Measurements from ENCODE around the gene KIF3A. TPM values are rescaled to one million over a fixed set of nuclear protein-coding genes. Genes with fewer than 3 reads are reported as not detected.

The KIF3A gene
- total and polyA plus RNA-seq, 7 experiments from 2014 or later = 7.5 to 30.0 (median 11.4) TPM

DNA sequence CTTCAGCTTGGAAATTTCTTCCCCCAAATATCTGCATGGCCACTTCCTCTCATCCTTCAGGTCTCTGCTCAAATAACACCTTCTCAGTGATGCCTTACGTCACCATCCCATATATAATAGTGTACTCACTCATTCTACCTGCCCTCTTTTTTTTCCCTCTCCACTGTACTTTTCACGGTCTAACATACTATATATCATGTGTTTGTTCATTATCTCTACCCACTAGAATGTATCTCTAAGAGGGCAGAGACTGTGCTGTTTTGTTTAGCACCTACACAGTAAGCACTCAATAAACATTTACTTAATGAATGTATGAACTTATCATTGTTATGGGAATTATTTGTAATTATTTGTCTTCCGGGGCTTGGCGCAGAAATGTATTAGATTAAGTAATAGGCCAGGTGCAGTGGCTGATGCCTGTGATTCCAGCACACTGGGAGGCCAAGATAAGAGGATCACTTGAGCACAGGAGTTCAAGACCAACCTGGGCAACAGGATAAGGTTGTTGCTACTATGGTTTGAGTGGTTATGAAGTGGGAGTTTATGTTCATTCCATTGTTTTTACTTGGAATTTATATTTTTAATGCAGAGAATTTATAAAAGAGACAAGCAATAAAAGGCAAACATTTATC lies 85.4 kb downstream of the KIF3A start:
- POLR2A ChIA-PET = no interaction called here
- H3K4me3 Mint-ChIP-seq = no peak overlapping the region

DNA sequence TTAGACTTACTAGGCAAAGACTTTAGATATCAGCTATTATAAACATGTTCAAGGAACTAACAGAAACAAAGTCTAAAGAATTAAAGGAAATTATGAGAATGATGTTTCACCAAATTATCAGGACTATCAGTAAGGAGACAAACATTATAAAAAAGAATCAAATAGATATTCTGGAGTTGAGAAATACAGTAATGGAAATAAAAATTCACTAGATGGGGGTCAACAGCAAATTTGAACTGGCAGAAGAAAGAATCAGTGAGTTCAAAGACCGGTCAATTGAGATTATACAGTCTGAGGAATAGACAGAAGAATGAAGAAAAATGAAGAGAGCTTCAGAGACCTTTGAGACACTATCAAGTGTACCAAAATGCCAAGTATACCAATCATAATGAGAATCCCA lies 89.0 kb downstream of the KIF3A start:
- Histone ChIP-seq H3K27ac (ENCODE audit: low read depth, low read length) (no peak overlapping the region), H3K36me3 (ENCODE audit: control insufficient read depth in 2 of 3, insufficient read depth in 3 of 3, low read length in 3 of 3) (peaks cover 0 to under 1% (median 0%) of the 10 kb centered on the region in 3 experiments), H3K4me3 (ENCODE audit: low read length) (no peak overlapping the region), H3K9me3 (ENCODE audit: control insufficient read depth in 2 of 3, low read length in 3 of 3) (peaks cover 0 to 18% (median 0%) of the 10 kb centered on the region in 3 experiments), H3K4me1 (ENCODE audit: control insufficient read depth in 2 of 2, insufficient read depth in 2 of 2, low read length in 2 of 2) (no peaks in the 10 kb centered on the region), H3K27me3 (ENCODE audit: control insufficient read depth in 2 of 2, insufficient read depth in 2 of 2, low read length in 2 of 2) (no peaks in the 10 kb centered on the region)
- ATAC-seq (no peak), DNase-seq (no peak)
- CTCF ChIA-PET = no interaction called here
- Mint-ChIP-seq H3K27ac (no peak overlapping the region), H3K9me3 (peaks cover 0 to 51% (median 19%) of the 10 kb centered on the region in 11 donors), H3K4me1 (peaks cover 0 to 22% (median 0%) of the 10 kb centered on the region in 7 donors), H3K27me3 (peaks cover 2 to 10% (median 6%) of the 10 kb centered on the region in 5 donors), H3K4me3 (no peak overlapping the region), H3K36me3 (peaks cover 3 to 64% (median 10%) of the 10 kb centered on the region in 5 donors)
- POLR2A ChIA-PET = no interaction called here
- intact Hi-C loops (cut with micrococcal nuclease) = no loop called here

More for the DNA sequence above, 85.4 kb downstream of the KIF3A start:
- H3K9me3 Mint-ChIP-seq = peaks cover 0 to 47% (median 19%) of the 10 kb centered on the region in 11 donors
- Histone ChIP-seq H3K4me1 (ENCODE audit: control insufficient read depth in 2 of 2, insufficient read depth in 2 of 2, low read length in 2 of 2) (peaks cover 6 to 12% of the 10 kb centered on the region in 2 donors), H3K27me3 (ENCODE audit: control insufficient read depth in 2 of 2, insufficient read depth in 2 of 2, low read length in 2 of 2) (peaks cover 0 to 5% of the 10 kb centered on the region in 2 donors), H3K4me3 (ENCODE audit: low read length) (no peak overlapping the region), H3K36me3 (ENCODE audit: control insufficient read depth in 2 of 3, insufficient read depth in 3 of 3, low read length in 3 of 3) (no peaks in the 10 kb centered on the region), H3K27ac (ENCODE audit: low read depth, low read length) (no peak overlapping the region), H3K9me3 (ENCODE audit: control insufficient read depth in 2 of 3, low read length in 3 of 3) (peaks cover 0 to 18% (median 0%) of the 10 kb centered on the region in 3 experiments)
- DNase-seq (no peak), ATAC-seq (no peak)
- CTCF ChIA-PET = no interaction called here
- peaks cover 0 to 16% (median 6%) of the 10 kb centered on the region in 7 donors for H3K4me1 Mint-ChIP-seq
- H3K36me3 Mint-ChIP-seq = peaks cover 0 to 39% (median 8%) of the 10 kb centered on the region in 5 donors
- intact Hi-C loops (cut with micrococcal nuclease) = no loop called here
- peaks cover 16 to 38% (median 26%) of the 10 kb centered on the region in 5 donors for H3K27me3 Mint-ChIP-seq
- H3K27ac Mint-ChIP-seq = no peak overlapping the region

DNA sequence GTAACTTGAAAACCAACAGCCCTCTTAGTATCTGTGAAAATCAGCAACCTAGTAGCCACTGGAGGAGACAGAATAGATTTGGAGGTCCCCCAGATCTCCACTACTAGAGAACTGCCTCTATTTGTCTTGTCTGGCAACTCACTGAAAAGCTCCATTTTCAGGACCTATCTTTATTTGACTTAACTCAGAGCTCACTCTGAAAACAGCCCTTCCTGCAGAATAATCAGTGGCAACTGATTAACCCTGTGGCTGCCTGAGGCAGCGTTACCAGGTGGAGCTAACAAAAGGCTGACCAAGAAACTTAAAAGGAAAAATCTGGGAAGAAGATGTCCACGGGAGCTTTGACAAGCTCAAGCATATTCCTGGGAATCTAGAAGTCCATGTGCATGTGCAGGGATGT lies 89.9 kb downstream of the KIF3A start:
- no peaks in the 10 kb centered on the region for H3K4me1 ChIP-seq (ENCODE audit: control insufficient read depth in 2 of 2, insufficient read depth in 2 of 2, low read length in 2 of 2)
- H3K4me3 ChIP-seq (ENCODE audit: low read length) = no peak overlapping the region
- H3K9me3 ChIP-seq (ENCODE audit: control insufficient read depth in 2 of 3, low read length in 3 of 3) = peaks cover 0 to 18% (median 0%) of the 10 kb centered on the region in 3 experiments
- H3K36me3 ChIP-seq (ENCODE audit: control insufficient read depth in 2 of 3, insufficient read depth in 3 of 3, low read length in 3 of 3) = peaks cover 0 to 10% (median 3%) of the 10 kb centered on the region in 3 experiments
- POLR2A ChIA-PET = no interaction called here
- H3K27ac ChIP-seq (ENCODE audit: low read depth, low read length) = no peak overlapping the region
- no peaks in the 10 kb centered on the region for H3K27me3 ChIP-seq (ENCODE audit: control insufficient read depth in 2 of 2, insufficient read depth in 2 of 2, low read length in 2 of 2)
- peaks cover 11 to 72% (median 17%) of the 10 kb centered on the region in 5 donors for H3K36me3 Mint-ChIP-seq
- no peak overlapping the region for H3K4me3 Mint-ChIP-seq
- peaks cover 0 to 9% (median 4%) of the 10 kb centered on the region in 5 donors for H3K27me3 Mint-ChIP-seq
- intact Hi-C loops (cut with micrococcal nuclease) = no loop called here
- no peak for DNase-seq
- H3K27ac Mint-ChIP-seq = no peak overlapping the region
- H3K9me3 Mint-ChIP-seq = peaks cover 0 to 51% (median 19%) of the 10 kb centered on the region in 11 donors
- H3K4me1 Mint-ChIP-seq = peaks cover 0 to 30% (median 0%) of the 10 kb centered on the region in 7 donors
- CTCF ChIA-PET = interaction anchor here (0.6 kb wide), 1 partner anchor 78 kb away, joined by 3 read pairs; no protein-coding TSS in a partner anchor
- ATAC-seq = no peak

DNA sequence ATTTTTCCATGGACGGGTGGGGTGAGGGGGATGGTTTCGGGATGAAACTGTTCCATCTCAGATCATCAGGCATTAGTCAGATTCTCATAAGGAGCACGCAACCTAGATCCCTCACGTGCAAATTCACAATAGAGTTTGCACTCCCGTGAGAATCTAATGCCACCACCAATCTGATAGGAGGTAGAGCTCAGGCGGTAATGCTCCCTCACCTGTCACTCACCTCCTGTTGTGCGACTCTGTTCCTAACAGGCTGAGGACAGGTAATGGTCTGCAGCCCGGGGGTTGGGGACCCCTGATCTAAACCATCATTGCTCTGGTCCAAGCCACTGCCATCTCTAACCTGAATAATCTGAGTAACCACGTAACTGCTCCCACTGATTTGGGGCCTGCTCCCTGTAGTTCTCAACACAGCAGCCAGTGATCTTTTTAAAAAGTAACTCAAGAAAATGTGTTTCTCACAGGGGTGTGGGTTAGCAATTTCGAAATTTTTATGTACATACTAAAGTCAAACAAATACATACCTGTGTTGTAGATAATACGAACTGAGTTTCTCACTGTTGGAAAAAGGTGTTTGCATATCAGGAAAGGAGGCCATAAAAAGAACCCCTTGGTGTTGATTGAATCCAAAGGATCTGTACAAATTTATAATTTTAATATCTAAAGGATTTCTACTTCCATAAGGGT lies 90.6 kb downstream of the KIF3A start:
- Histone ChIP-seq H3K36me3 (ENCODE audit: control insufficient read depth in 2 of 3, insufficient read depth in 3 of 3, low read length in 3 of 3) (peaks cover 0 to 16% (median 3%) of the 10 kb centered on the region in 3 experiments), H3K27ac (ENCODE audit: low read depth, low read length) (no peak overlapping the region), H3K27me3 (ENCODE audit: control insufficient read depth in 2 of 2, insufficient read depth in 2 of 2, low read length in 2 of 2) (no peaks in the 10 kb centered on the region), H3K4me3 (ENCODE audit: low read length) (no peak overlapping the region), H3K4me1 (ENCODE audit: control insufficient read depth in 2 of 2, insufficient read depth in 2 of 2, low read length in 2 of 2) (no peaks in the 10 kb centered on the region), H3K9me3 (ENCODE audit: control insufficient read depth in 2 of 3, low read length in 3 of 3) (peaks cover 0 to 18% (median 0%) of the 10 kb centered on the region in 3 experiments)
- POLR2A ChIA-PET = no interaction called here
- DNase-seq = no peak
- peaks cover 0 to 4% (median under 1%) of the 10 kb centered on the region in 5 donors for H3K27me3 Mint-ChIP-seq
- peaks cover 0 to 47% (median 19%) of the 10 kb centered on the region in 11 donors for H3K9me3 Mint-ChIP-seq
- peaks cover 15 to 67% (median 18%) of the 10 kb centered on the region in 5 donors for H3K36me3 Mint-ChIP-seq
- intact Hi-C loops (cut with micrococcal nuclease) = no loop called here
- no peak for ATAC-seq
- CTCF ChIA-PET = no interaction called here
- no peak overlapping the region for H3K27ac Mint-ChIP-seq
- peaks cover 0 to 35% (median 0%) of the 10 kb centered on the region in 7 donors for H3K4me1 Mint-ChIP-seq
- no peak overlapping the region for H3K4me3 Mint-ChIP-seq

DNA sequence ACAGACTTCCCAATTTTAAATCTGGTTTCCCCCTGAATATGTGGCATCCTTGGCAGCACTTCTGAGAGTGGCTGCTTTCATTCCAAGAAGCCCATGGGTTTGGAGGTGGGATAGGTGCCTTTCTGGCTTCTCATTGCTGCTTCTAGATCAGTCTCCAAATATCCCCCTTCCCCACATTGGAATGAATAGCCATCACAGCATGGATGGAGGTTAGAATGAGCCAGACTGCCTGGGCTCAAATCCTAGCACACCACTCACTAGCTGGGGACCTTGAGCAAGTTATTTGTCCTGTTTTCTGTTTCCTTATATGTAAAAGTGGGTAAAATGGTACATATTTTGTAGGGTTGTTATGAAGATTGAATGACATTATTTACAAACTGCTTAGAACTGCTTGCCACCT lies 93.2 kb downstream of the KIF3A start:
- H3K4me1 Mint-ChIP-seq = peaks cover 0 to 55% (median 0%) of the 10 kb centered on the region in 7 donors
- peaks cover 0 to 27% (median 13%) of the 10 kb centered on the region in 11 donors for H3K9me3 Mint-ChIP-seq
- Histone ChIP-seq H3K9me3 (ENCODE audit: control insufficient read depth in 2 of 3, low read length in 3 of 3) (peaks cover 0 to 16% (median 0%) of the 10 kb centered on the region in 3 experiments), H3K27ac (ENCODE audit: low read depth, low read length) (no peak overlapping the region), H3K27me3 (ENCODE audit: control insufficient read depth in 2 of 2, insufficient read depth in 2 of 2, low read length in 2 of 2) (no peaks in the 10 kb centered on the region), H3K4me3 (ENCODE audit: low read length) (no peak overlapping the region), H3K4me1 (ENCODE audit: control insufficient read depth in 2 of 2, insufficient read depth in 2 of 2, low read length in 2 of 2) (no peaks in the 10 kb centered on the region), H3K36me3 (ENCODE audit: control insufficient read depth in 2 of 3, insufficient read depth in 3 of 3, low read length in 3 of 3) (peaks cover 0 to 41% (median 17%) of the 10 kb centered on the region in 3 experiments)
- H3K36me3 Mint-ChIP-seq = peaks cover 15 to 64% (median 24%) of the 10 kb centered on the region in 5 donors
- ChIA-PET POLR2A (no interaction called here), CTCF (no interaction called here)
- H3K27me3 Mint-ChIP-seq = peaks cover 0 to 2% (median 0%) of the 10 kb centered on the region in 5 donors
- no peak for ATAC-seq
- no peak for DNase-seq
- intact Hi-C loops (cut with micrococcal nuclease) = no loop called here
- H3K4me3 Mint-ChIP-seq = no peak overlapping the region
- H3K27ac Mint-ChIP-seq = peak overlapping the region in 2 of 9 donors; percentile 22 to 54

All from naive thymus-derived CD4-positive, alpha-beta T cell (primary cell).